Liver (tissue), 9 donors: ENCODE data around the gene CENPN. TPM values are rescaled to one million over a fixed set of nuclear protein-coding genes. Genes with fewer than 3 reads are reported as not detected.

Source experiments
- DNase-seq: peaks from one replicate; pipeline ENCODE4 v3.0.0-alpha.2; 2017; ENCODE audit warnings: low spot score
- H3K27ac ChIP-seq, 2 donors: one replicate each; pipeline ENCODE4 v1.7.0; 2013; ENCODE audit warnings: inconsistent platforms in 2 of 2, low read length in 2 of 2, control low read depth in 1 of 2, low read depth in 1 of 2, mild to moderate bottlenecking in 1 of 2
- H3K27me3 ChIP-seq, 4 donors: one replicate each; pipeline versions ENCODE4 v1.6.1 to v1.7.0; 2013; ENCODE audit warnings: low read length in 3 of 4, inconsistent platforms in 1 of 4, mild to moderate bottlenecking in 1 of 4, moderate library complexity in 1 of 4; ENCODE audit not compliant: control insufficient read depth in 4 of 4, insufficient read depth in 4 of 4
- H3K36me3 ChIP-seq, 4 donors: one replicate each; pipeline versions ENCODE4 v1.6.1 to v1.7.0; 2013; ENCODE audit warnings: low read length in 3 of 4, mild to moderate bottlenecking in 3 of 4, low read depth in 1 of 4, moderate library complexity in 1 of 4; ENCODE audit not compliant: control insufficient read depth in 4 of 4, insufficient read depth in 3 of 4
- H3K4me1 ChIP-seq, 4 donors: one replicate each; pipeline versions ENCODE4 v1.6.1 to v1.7.0; 2013; ENCODE audit warnings: low read length in 3 of 4, mild to moderate bottlenecking in 3 of 4, moderate library complexity in 1 of 4; ENCODE audit not compliant: control insufficient read depth in 4 of 4, insufficient read depth in 4 of 4
- H3K4me3 ChIP-seq, 3 donors: one replicate each; pipeline versions ENCODE4 v1.6.1 to v1.7.0; 2013; ENCODE audit warnings: low read length in 3 of 3, control low read depth in 1 of 3, low read depth in 1 of 3, mild to moderate bottlenecking in 1 of 3
- H3K9ac ChIP-seq, 2 donors: one replicate each; pipeline ENCODE4 v1.7.0; 2013; ENCODE audit warnings: low read length in 2 of 2, mild to moderate bottlenecking in 2 of 2, moderate library complexity in 2 of 2, control low read depth in 1 of 2, low read depth in 1 of 2
- H3K9me3 ChIP-seq, 4 donors: one replicate each; pipeline versions ENCODE4 v1.6.1 to v1.7.0; 2013; ENCODE audit warnings: low read length in 3 of 4; ENCODE audit not compliant: control insufficient read depth in 4 of 4
- EGR1 ChIP-seq, 2 donors: IDR thresholded peaks; 2 replicates each; pipeline ENCODE4 v1.6.1; 2016 to 2018; ENCODE audit warnings: antibody characterized with exemption in 2 of 2, low read depth in 2 of 2
- FOXA2 ChIP-seq: IDR thresholded peaks from 2 replicates; pipeline ENCODE4 v1.6.1; 2016; ENCODE audit warnings: antibody characterized with exemption
- GABPA ChIP-seq, 2 donors: IDR thresholded peaks in 1 of 2; conservative IDR thresholded peaks in 1 of 2; 2 replicates each; pipeline ENCODE4 v1.6.1; 2016; ENCODE audit warnings: antibody characterized with exemption in 2 of 2, mild to moderate bottlenecking in 1 of 2, moderate library complexity in 1 of 2
- HNF4A ChIP-seq, 2 donors: conservative IDR thresholded peaks; 2 replicates each; pipeline ENCODE4 v1.6.1; 2016; ENCODE audit warnings: antibody characterized with exemption in 2 of 2, mild to moderate bottlenecking in 2 of 2
- HNF4G ChIP-seq: IDR thresholded peaks from 2 replicates; pipeline ENCODE4 v1.6.1; 2016; ENCODE audit warnings: antibody characterized with exemption
- JUND ChIP-seq, 2 donors: IDR thresholded peaks; 2 replicates each; pipeline ENCODE4 v1.6.1; 2016; ENCODE audit warnings: antibody characterized with exemption in 2 of 2
- RAD21 ChIP-seq, 2 donors: IDR thresholded peaks; 2 replicates each; pipeline ENCODE4 v1.6.1; 2016; ENCODE audit warnings: antibody characterized with exemption in 2 of 2, mild to moderate bottlenecking in 2 of 2
- RXRA ChIP-seq, 2 donors: IDR thresholded peaks; 2 replicates each; pipeline ENCODE4 v1.6.1; 2017 to 2018; ENCODE audit warnings: antibody characterized with exemption in 2 of 2, mild to moderate bottlenecking in 1 of 2
- SP1 ChIP-seq: IDR thresholded peaks from 2 replicates; pipeline ENCODE4 v1.6.1; 2018; ENCODE audit warnings: antibody characterized with exemption, mild to moderate bottlenecking
- TAF1 ChIP-seq: conservative IDR thresholded peaks from 2 replicates; pipeline ENCODE4 v1.6.1; 2016; ENCODE audit warnings: antibody characterized with exemption, mild to moderate bottlenecking
- WGBS: extraction: QIAGEN DNeasy Blood & Tissue Kit; methylation state at CpG from one replicate; pipeline ENCODE4 v1.1.7; 2013; 5-methylcytosine and 5-hydroxymethylcytosine counted together
- polyA plus RNA-seq, 2 donors: library from polyadenylated mRNA; stranded (reverse) in 1 of 2; unstranded in 1 of 2; fragments of 200-250 nt in 1 of 2; fragments of >200 nt in 1 of 2; fragmentation: Nextera tagmentation in 1 of 2; extraction: Ambion mirVana in 1 of 2; gene quantifications; one replicate each; pipeline versions ENCODE4 v1.2.1 to v1.2.3, GENCODE V29; 2013 to 2015
- total RNA-seq, 2 donors: library from RNA; depleted of rRNA; stranded (reverse); fragments of >200 nt; gene quantifications; one replicate each; pipeline ENCODE4 v1.2.3, GENCODE V29; 2014
- TF ChIP-seq, protein P1 (sequence below): IDR thresholded peaks from 2 replicates; pipeline ENCODE4 v1.6.1; 2016; ENCODE audit warnings: antibody characterized with exemption
- TF ChIP-seq, protein P2 (sequence below): IDR thresholded peaks from 2 replicates; pipeline ENCODE4 v1.6.1; 2016; ENCODE audit warnings: antibody characterized with exemption
- TF ChIP-seq, protein P3 (sequence below): IDR thresholded peaks from 2 replicates; pipeline ENCODE4 v1.6.1; 2016; ENCODE audit warnings: antibody characterized with exemption, mild to moderate bottlenecking
- donor health status: healthy.
- donor health status: healthy.
- donor health status: healthy.
- donor health status: healthy.
- donor health status: healthy.

The CENPN gene
- total and polyA plus RNA-seq, 4 donors = 1.8 to 30.8 (median 7.9) TPM

DNA sequence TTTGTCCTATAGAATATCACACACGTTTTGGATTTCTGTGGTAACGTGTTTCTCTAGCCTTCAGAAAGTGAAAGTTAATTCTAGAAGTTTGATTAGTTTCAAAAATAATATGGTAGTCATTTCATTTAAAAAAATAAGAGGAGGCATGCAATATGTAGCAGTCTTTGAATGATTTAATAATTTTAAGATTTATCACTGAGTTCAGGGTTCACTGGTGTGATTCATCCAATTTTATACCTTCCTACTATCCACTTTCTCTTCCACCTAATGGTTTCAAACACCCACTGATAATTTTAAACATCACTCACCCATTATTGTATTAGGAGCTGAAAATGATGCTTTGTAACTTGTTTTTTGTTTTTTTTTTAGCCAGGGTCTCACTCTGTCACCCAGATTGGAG lies 42.7 kb upstream of the CENPN start:
- WGBS = 75% methylated on average over 2 of the region's 2 CpGs
- H3K4me1 ChIP-seq = peaks cover 0 to 8% (median 1%) of the 10 kb centered on the region in 4 donors
- no peaks in the 10 kb centered on the region for H3K27me3 ChIP-seq
- TF ChIP-seq, protein P1, sequence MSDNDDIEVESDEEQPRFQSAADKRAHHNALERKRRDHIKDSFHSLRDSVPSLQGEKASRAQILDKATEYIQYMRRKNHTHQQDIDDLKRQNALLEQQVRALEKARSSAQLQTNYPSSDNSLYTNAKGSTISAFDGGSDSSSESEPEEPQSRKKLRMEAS = no peak
- no peak for TF ChIP-seq RXRA (IDR thresholded peaks at IDR 0.05)
- no peak for TF ChIP-seq RAD21 (IDR thresholded peaks at IDR 0.05)
- TF ChIP-seq HNF4G = no peak
- TF ChIP-seq HNF4A (conservative IDR thresholded peaks at IDR 0.05) = no peak
- no peak for TF ChIP-seq GABPA (IDR thresholded peaks at IDR 0.05 in 1 of 2, conservative IDR thresholded peaks at IDR 0.05 in 1 of 2)
- TF ChIP-seq EGR1 (IDR thresholded peaks at IDR 0.05; ENCODE audit: low read depth in 2 of 2) = no peak
- TF ChIP-seq, protein P2, sequence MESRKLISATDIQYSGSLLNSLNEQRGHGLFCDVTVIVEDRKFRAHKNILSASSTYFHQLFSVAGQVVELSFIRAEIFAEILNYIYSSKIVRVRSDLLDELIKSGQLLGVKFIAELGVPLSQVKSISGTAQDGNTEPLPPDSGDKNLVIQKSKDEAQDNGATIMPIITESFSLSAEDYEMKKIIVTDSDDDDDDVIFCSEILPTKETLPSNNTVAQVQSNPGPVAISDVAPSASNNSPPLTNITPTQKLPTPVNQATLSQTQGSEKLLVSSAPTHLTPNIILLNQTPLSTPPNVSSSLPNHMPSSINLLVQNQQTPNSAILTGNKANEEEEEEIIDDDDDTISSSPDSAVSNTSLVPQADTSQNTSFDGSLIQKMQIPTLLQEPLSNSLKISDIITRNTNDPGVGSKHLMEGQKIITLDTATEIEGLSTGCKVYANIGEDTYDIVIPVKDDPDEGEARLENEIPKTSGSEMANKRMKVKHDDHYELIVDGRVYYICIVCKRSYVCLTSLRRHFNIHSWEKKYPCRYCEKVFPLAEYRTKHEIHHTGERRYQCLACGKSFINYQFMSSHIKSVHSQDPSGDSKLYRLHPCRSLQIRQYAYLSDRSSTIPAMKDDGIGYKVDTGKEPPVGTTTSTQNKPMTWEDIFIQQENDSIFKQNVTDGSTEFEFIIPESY = no peak
- TF ChIP-seq, protein P3, sequence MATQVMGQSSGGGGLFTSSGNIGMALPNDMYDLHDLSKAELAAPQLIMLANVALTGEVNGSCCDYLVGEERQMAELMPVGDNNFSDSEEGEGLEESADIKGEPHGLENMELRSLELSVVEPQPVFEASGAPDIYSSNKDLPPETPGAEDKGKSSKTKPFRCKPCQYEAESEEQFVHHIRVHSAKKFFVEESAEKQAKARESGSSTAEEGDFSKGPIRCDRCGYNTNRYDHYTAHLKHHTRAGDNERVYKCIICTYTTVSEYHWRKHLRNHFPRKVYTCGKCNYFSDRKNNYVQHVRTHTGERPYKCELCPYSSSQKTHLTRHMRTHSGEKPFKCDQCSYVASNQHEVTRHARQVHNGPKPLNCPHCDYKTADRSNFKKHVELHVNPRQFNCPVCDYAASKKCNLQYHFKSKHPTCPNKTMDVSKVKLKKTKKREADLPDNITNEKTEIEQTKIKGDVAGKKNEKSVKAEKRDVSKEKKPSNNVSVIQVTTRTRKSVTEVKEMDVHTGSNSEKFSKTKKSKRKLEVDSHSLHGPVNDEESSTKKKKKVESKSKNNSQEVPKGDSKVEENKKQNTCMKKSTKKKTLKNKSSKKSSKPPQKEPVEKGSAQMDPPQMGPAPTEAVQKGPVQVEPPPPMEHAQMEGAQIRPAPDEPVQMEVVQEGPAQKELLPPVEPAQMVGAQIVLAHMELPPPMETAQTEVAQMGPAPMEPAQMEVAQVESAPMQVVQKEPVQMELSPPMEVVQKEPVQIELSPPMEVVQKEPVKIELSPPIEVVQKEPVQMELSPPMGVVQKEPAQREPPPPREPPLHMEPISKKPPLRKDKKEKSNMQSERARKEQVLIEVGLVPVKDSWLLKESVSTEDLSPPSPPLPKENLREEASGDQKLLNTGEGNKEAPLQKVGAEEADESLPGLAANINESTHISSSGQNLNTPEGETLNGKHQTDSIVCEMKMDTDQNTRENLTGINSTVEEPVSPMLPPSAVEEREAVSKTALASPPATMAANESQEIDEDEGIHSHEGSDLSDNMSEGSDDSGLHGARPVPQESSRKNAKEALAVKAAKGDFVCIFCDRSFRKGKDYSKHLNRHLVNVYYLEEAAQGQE = no peak
- H3K36me3 ChIP-seq = no peaks in the 10 kb centered on the region
- H3K9ac ChIP-seq = no peak overlapping the region
- H3K4me3 ChIP-seq = no peak overlapping the region
- H3K9me3 ChIP-seq = peaks cover 0 to 5% (median 0%) of the 10 kb centered on the region in 4 donors
- no peak overlapping the region for H3K27ac ChIP-seq
- DNase-seq = no peak

DNA sequence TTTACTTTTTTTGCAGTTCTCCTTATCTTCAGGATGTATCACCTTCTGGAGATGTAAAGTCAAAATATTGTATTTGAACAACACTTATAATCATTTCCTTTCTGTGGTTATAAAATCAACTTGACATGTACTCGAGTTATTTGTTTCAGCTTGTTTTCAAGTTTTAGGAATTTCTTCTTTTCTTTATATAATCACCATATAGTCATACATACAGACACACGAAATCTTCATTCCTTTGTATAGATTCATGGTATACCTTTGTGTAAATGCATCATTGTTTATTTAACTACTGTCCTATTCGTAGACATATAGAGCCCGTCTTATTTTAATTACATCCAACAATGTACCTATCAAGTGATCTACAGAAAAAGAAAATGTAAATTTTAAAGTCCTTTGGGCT lies 40.4 kb upstream of the CENPN start:
- no peaks in the 10 kb centered on the region for H3K9me3 ChIP-seq
- H3K4me3 ChIP-seq = no peak overlapping the region
- H3K4me1 ChIP-seq = peaks cover 0 to 8% (median 1%) of the 10 kb centered on the region in 4 donors
- no peak overlapping the region for H3K27ac ChIP-seq
- no peaks in the 10 kb centered on the region for H3K27me3 ChIP-seq
- no peaks in the 10 kb centered on the region for H3K36me3 ChIP-seq
- no peak for DNase-seq
- H3K9ac ChIP-seq = no peak overlapping the region
- TF ChIP-seq HNF4A (conservative IDR thresholded peaks at IDR 0.05) (no peak), FOXA2 (no peak), EGR1 (IDR thresholded peaks at IDR 0.05; ENCODE audit: low read depth in 2 of 2) (no peak), HNF4G (no peak)
- WGBS = 95% methylated on average over 4 of the region's 4 CpGs

DNA sequence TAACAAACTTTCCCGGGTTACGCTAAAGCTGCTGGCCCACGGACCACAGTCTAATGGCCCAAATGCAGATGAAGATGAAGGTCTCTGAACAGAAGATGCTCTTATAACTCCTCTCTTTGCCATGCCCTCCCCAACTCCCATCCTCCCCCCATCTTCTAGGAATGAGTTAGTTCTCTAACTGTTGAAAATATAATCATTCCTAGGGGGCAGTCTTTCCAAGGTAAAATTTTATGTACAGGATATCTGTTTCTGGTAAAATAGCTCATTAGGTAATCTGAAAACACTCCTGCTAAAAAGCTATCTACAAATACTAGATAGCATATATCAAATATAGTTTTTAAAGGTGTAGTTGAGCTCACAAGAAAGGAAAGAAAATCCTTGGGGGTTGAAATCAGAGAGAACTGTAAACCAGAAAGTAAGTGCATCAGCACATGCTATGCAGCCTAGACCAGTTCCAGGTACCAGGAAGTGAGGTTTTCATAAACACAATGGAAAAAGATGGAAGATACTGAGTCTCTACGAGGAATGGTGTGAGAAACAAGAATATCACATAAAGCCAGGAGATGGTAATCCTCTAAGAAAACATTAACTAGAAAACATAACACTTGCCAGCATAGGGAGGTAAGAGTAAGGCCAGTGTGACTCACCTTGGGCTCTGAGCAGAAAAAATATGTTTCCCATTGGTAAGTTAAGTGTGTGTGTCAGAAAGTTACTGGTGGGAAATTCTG lies 38.5 kb upstream of the CENPN start:
- peak overlapping the region in 1 of 2 donors; percentile 15 for H3K9ac ChIP-seq
- no peak overlapping the region for H3K4me3 ChIP-seq
- no peaks in the 10 kb centered on the region for H3K27me3 ChIP-seq
- H3K9me3 ChIP-seq = no peaks in the 10 kb centered on the region
- peaks cover 0 to 8% (median 1%) of the 10 kb centered on the region in 4 donors for H3K4me1 ChIP-seq
- TF ChIP-seq RAD21 (IDR thresholded peaks at IDR 0.05) (peak; percentile 37 to 50), FOXA2 (no peak), GABPA (IDR thresholded peaks at IDR 0.05 in 1 of 2, conservative IDR thresholded peaks at IDR 0.05 in 1 of 2) (no peak), TAF1 (no peak), JUND (IDR thresholded peaks at IDR 0.05) (peak; percentile 15 to 67), SP1 (no peak), EGR1 (IDR thresholded peaks at IDR 0.05; ENCODE audit: low read depth in 2 of 2) (no peak), RXRA (IDR thresholded peaks at IDR 0.05) (no peak)
- TF ChIP-seq, protein P3 = no peak
- TF ChIP-seq, protein P2 = no peak
- DNase-seq = no peak
- no peak overlapping the region for H3K27ac ChIP-seq
- 79% methylated on average over 4 of the region's 4 CpGs for WGBS
- H3K36me3 ChIP-seq = no peaks in the 10 kb centered on the region
